Upper lobe of left lung (tissue), 6 donors: ENCODE data around the gene MEGF8. TPM values are rescaled to one million over a fixed set of nuclear protein-coding genes. Genes with fewer than 3 reads are reported as not detected.

ENCODE experiments used
- ATAC-seq, 2 donors: fragments of 200-7000 bp; cut with Tn5 transposase; one replicate each; pipeline ENCODE4 v1.9.1; 2022; ENCODE audit warnings: mild to moderate bottlenecking in 2 of 2, moderate library complexity in 2 of 2; ENCODE audit not compliant: low FRiP score in 2 of 2
- DNase-seq, 2 donors: peaks; one replicate each; pipeline ENCODE4 v3.0.0-alpha.2; 2019 to 2020
- H3K27ac ChIP-seq, 4 donors: fragments of 200-600 bp; sonication (generic); one replicate each; pipeline ENCODE4 v1.5.1; 2016 to 2019
- H3K27me3 ChIP-seq, 4 donors: fragments of 200-600 bp; sonication (generic); one replicate each; pipeline ENCODE4 v1.5.1; 2017 to 2019
- H3K36me3 ChIP-seq, 4 donors: fragments of 200-600 bp; sonication (generic); one replicate each; pipeline ENCODE4 v1.5.1; 2016 to 2019
- H3K4me1 ChIP-seq, 4 donors: fragments of 200-600 bp; sonication (generic); one replicate each; pipeline ENCODE4 v1.5.1; 2018 to 2019
- H3K4me3 ChIP-seq, 4 donors: fragments of 200-600 bp; sonication (generic); one replicate each; pipeline ENCODE4 v1.5.1; 2017 to 2019; ENCODE audit warnings: mild to moderate bottlenecking in 2 of 4, moderate library complexity in 1 of 4
- H3K9me3 ChIP-seq, 4 donors: fragments of 200-600 bp; sonication (generic); one replicate each; pipeline ENCODE4 v1.5.1; 2018 to 2019
- CTCF ChIP-seq, 6 experiments: fragments of 450-650 bp in 4 of 6; fragments of 200-600 bp in 2 of 6; sonication (generic) in 2 of 6; IDR thresholded peaks; one replicate each; pipeline ENCODE4 v1.5.1; 2016 to 2019; ENCODE audit warnings: antibody characterized with exemption in 6 of 6
- EP300 ChIP-seq, 4 donors: sonication (generic); formaldehyde crosslinking; IDR thresholded peaks; one replicate each; pipeline ENCODE4 v1.5.1; 2017; ENCODE audit warnings: antibody characterized with exemption in 4 of 4, control low read depth in 2 of 4
- POLR2A ChIP-seq, 4 donors: fragments of 450-650 bp; IDR thresholded peaks; one replicate each; pipeline ENCODE4 v1.5.1; 2016 to 2017; ENCODE audit warnings: antibody characterized with exemption in 4 of 4, mild to moderate bottlenecking in 2 of 4
- POLR2AphosphoS5 ChIP-seq, 2 donors: sonication (generic); formaldehyde crosslinking; IDR thresholded peaks; one replicate each; pipeline ENCODE4 v1.5.1; 2017; ENCODE audit warnings: antibody characterized with exemption in 2 of 2
- WGBS, 2 donors: methylation state at CpG; one replicate each; pipeline ENCODE4 v1.1.5; 2017 to 2018; 5-methylcytosine and 5-hydroxymethylcytosine counted together
- total RNA-seq, 6 donors: library from RNA; depleted of rRNA in 4 of 6; stranded (reverse); fragments of >200 nt in 4 of 6; gene quantifications; one replicate each; pipeline versions ENCODE4 v1.1.0 to v1.2.1, GENCODE V29; 2016 to 2021
- donor health status: DM: no; HTN: no; CAD: no; lungs with moderate emphysema.
- donor health status: DM: no; HTN: yes; CAD: no; lungs with severe emphysema.

MEGF8 gene
- total RNA-seq, 6 donors from 2014 or later, result 13.7 to 30.7 (median 17.8) TPM

GRCh38 chr19:42324655-42325307 is 654 bp upstream of the MEGF8 start:
- DNase-seq (peak in 1 of 2 donors; percentile 86), ATAC-seq (no peak)
- peak overlapping the region in 3 of 4 donors; percentile 81 to 91 (median 81) for H3K4me3 ChIP-seq
- peaks cover 23 to 43% (median 26%) of the 10 kb centered on the region in 4 donors for H3K4me1 ChIP-seq
- no peaks in the 10 kb centered on the region for H3K9me3 ChIP-seq
- TF ChIP-seq POLR2A (IDR thresholded peaks at IDR 0.05), result no peak
- no peak for TF ChIP-seq EP300 (IDR thresholded peaks at IDR 0.05)
- peak in 1 of 6 experiments; percentile 85 for TF ChIP-seq CTCF (IDR thresholded peaks at IDR 0.05)
- TF ChIP-seq POLR2AphosphoS5 (IDR thresholded peaks at IDR 0.05), result no peak
- 3 to 4% methylated on average over 14 to 21 of the region's 38 CpGs for WGBS, 2 donors
- no peaks in the 10 kb centered on the region for H3K36me3 ChIP-seq
- H3K27me3 ChIP-seq, result peaks cover 0 to 28% (median 16%) of the 10 kb centered on the region in 4 donors
- H3K27ac ChIP-seq, result peak overlapping the region in 1 of 4 donors; percentile 87

GRCh38 chr19:42325896-42326771 is 699 bp downstream of the MEGF8 start:
- peaks cover 23 to 43% (median 26%) of the 10 kb centered on the region in 4 donors for H3K4me1 ChIP-seq
- peak overlapping the region; percentile 81 to 92 (median 86) for H3K4me3 ChIP-seq
- no peaks in the 10 kb centered on the region for H3K9me3 ChIP-seq
- ATAC-seq (peak; percentile 9 to 20), DNase-seq (peak in 1 of 2 donors; percentile 86)
- H3K27ac ChIP-seq, result peak overlapping the region; percentile 24 to 87 (median 77)
- peaks cover 0 to 28% (median 16%) of the 10 kb centered on the region in 4 donors for H3K27me3 ChIP-seq
- 7 to 13% methylated on average over 19 to 26 of the region's 37 CpGs for WGBS, 2 donors
- H3K36me3 ChIP-seq, result no peaks in the 10 kb centered on the region
- TF ChIP-seq CTCF (IDR thresholded peaks at IDR 0.05) (peak in 2 of 6 experiments; percentile 4 to 20), POLR2AphosphoS5 (IDR thresholded peaks at IDR 0.05) (no peak), POLR2A (IDR thresholded peaks at IDR 0.05) (no peak), EP300 (IDR thresholded peaks at IDR 0.05) (no peak)

DNA sequence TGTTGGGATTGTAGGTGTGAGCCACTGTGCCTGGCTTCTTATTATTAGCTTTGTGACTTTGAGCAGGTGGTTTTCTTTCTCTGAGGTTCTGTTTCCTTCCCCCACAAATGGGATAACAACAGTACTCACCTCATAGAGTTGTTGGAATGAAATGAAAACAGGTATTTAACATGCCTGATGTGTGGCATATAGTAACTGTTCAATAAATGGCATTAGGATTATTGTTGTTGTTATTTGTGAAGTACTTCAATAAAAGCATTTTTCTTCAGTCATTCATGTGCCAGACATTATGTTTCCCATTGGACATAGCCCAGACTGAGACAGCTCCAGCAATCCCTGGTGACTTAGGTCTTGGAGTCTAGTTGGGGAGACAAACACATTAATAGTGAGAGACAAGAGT is 1.5 kb downstream of the MEGF8 start:
- no peak overlapping the region for H3K4me3 ChIP-seq

GRCh38 chr19:42327381-42327780 is 1.9 kb downstream of the MEGF8 start:
- 86 to 99% methylated on average over 5 of the region's 5 CpGs for WGBS, 2 donors
- Histone ChIP-seq H3K9me3 (no peaks in the 10 kb centered on the region), H3K4me1 (peaks cover 23 to 43% (median 26%) of the 10 kb centered on the region in 4 donors), H3K27me3 (peaks cover 0 to 23% (median 16%) of the 10 kb centered on the region in 4 donors), H3K4me3 (no peak overlapping the region), H3K36me3 (no peaks in the 10 kb centered on the region), H3K27ac (no peak overlapping the region)
- no peak for ATAC-seq
- no peak for DNase-seq
- no peak for TF ChIP-seq POLR2A (IDR thresholded peaks at IDR 0.05)
- TF ChIP-seq POLR2AphosphoS5 (IDR thresholded peaks at IDR 0.05), result no peak
- no peak for TF ChIP-seq EP300 (IDR thresholded peaks at IDR 0.05)
- TF ChIP-seq CTCF (IDR thresholded peaks at IDR 0.05), result no peak

More for the DNA sequence above, 1.5 kb downstream of the MEGF8 start:
- no peak overlapping the region for H3K27ac ChIP-seq
- DNase-seq (no peak), ATAC-seq (no peak)
- TF ChIP-seq CTCF (IDR thresholded peaks at IDR 0.05), result no peak
- TF ChIP-seq POLR2A (IDR thresholded peaks at IDR 0.05), result no peak
- TF ChIP-seq EP300 (IDR thresholded peaks at IDR 0.05), result no peak
- no peak for TF ChIP-seq POLR2AphosphoS5 (IDR thresholded peaks at IDR 0.05)
- no peaks in the 10 kb centered on the region for H3K9me3 ChIP-seq
- H3K27me3 ChIP-seq, result peaks cover 0 to 27% (median 16%) of the 10 kb centered on the region in 4 donors
- peaks cover 23 to 43% (median 26%) of the 10 kb centered on the region in 4 donors for H3K4me1 ChIP-seq
- H3K36me3 ChIP-seq, result no peaks in the 10 kb centered on the region
